ENCODE measurements around the gene ELL. TPM values are rescaled to one million over a fixed set of nuclear protein-coding genes. Genes with fewer than 3 reads are reported as not detected.

The ELL gene
- total and polyA plus RNA-seq, 9 of the 15 experiments (the other 6 are each of a cell fraction or from before 2014, with no cell fraction given): 0.24 to 22.5 (median 4.1) TPM

GRCh38 chr19:18558202-18558555 lies 36.3 kb upstream of the ELL start (continued):
- TF ChIP-seq ELK1 (CRISPR knock-in tag; IDR thresholded peaks at IDR 0.05) (no peak), USF2 (CRISPR knock-in tag; IDR thresholded peaks at IDR 0.05) (no peak), EP400 (IDR thresholded peaks at IDR 0.05) (no peak), STAT6 (CRISPR knock-in tag; IDR thresholded peaks at IDR 0.05) (no peak), C11orf30 (IDR thresholded peaks at IDR 0.05; ENCODE audit: low read depth) (no peak), ZNF121 (CRISPR knock-in tag; conservative IDR thresholded peaks at IDR 0.05) (no peak), SAP30 (IDR thresholded peaks at IDR 0.05; ENCODE audit: borderline replicate concordance, insufficient read depth, low read depth, low read length, poor library complexity, severe bottlenecking) (no peak), SNRNP70 (optimal IDR thresholded peaks at IDR 0.05; ENCODE audit: low read depth, low read length) (no peak), ZNF695 (CRISPR knock-in tag; IDR thresholded peaks at IDR 0.05) (no peak), ZNF75A (CRISPR knock-in tag; IDR thresholded peaks at IDR 0.05) (no peak), PTBP1 (IDR thresholded peaks at IDR 0.05; ENCODE audit: low read depth, low read length) (no peak), ZZZ3 (IDR thresholded peaks at IDR 0.05) (no peak), BCL6 (CRISPR knock-in tag; IDR thresholded peaks at IDR 0.05) (no peak), NFE2L1 (tag; IDR thresholded peaks at IDR 0.05; ENCODE audit: borderline replicate concordance, low read depth) (no peak), HOXB6 (CRISPR knock-in tag; IDR thresholded peaks at IDR 0.05; ENCODE audit: borderline replicate concordance) (no peak), ZBTB5 (IDR thresholded peaks at IDR 0.05) (no peak), E2F4 (CRISPR knock-in tag; IDR thresholded peaks at IDR 0.05; ENCODE audit: low read depth) (no peak), ETV5 (CRISPR knock-in tag; IDR thresholded peaks at IDR 0.05; ENCODE audit: low read depth) (no peak), CBFB (CRISPR knock-in tag; IDR thresholded peaks at IDR 0.05) (no peak), ZNF347 (CRISPR knock-in tag; IDR thresholded peaks at IDR 0.05; ENCODE audit: low read depth) (no peak), VEZF1 (CRISPR knock-in tag; IDR thresholded peaks at IDR 0.05) (no peak)
